ENCODE data around the gene NACC1.
A peak's percentile ranks its signal among the peaks of the same experiment; 100 is the strongest.
"Not testable (repeated sequence)": the region's sequence is repeated elsewhere in the genome, so short reads cannot be mapped to it uniquely, and the experiment has no call there.

Gene NACC1

DNA sequence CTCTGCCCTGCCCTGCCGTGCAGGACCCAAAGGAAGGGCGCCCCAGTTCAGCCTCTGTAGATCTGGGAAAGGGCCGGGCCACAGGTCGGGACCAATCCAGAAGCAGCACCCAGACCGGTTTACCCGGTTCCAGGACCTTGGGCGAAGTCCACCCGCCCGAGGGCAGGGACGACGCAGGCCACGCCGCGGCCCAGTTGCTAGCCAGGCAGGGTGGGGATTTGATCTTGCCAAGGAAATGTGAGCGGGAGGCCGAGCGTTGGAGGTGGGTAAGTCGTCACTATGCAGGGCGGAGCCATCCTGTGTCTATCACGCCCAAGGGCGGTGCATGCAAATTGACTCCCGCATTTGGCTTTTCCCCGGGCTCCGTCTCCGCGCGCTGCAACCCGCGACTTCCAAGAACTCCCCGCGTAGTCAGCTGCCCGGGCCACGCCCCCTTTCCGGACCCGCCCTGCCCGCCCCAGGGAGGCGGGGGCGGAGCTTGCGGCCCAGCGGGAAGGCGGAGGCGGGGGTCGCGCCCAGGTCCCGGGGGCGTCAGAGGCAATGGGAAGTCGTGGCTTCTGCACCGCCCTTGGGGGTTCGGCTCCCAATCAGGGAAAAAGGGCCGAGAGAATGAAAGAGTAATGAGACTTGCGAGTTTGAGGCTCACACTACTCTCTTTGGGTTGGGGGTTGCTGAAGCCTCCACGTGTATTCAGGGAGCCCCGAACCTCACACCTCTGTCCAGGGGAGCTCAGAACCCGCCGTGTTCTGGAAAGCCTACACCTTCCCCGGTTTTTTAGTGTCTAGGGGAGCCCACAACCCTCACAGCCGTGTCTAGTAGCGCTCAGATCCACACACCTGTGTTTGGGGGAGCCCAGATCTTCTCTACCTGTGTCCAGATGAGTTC, 44.9 kb downstream of the NACC1 start:
- peak; percentile 98 to 99 for DNase-seq (ENCODE audit: low read depth in 2 of 2)
- H3K4me3 ChIP-seq (replicated peaks in 1 of 2; ENCODE audit: low read depth in 2 of 2, low read length in 2 of 2), result peak overlapping the region; percentile 17 to 42
- TF ChIP-seq, protein P1, sequence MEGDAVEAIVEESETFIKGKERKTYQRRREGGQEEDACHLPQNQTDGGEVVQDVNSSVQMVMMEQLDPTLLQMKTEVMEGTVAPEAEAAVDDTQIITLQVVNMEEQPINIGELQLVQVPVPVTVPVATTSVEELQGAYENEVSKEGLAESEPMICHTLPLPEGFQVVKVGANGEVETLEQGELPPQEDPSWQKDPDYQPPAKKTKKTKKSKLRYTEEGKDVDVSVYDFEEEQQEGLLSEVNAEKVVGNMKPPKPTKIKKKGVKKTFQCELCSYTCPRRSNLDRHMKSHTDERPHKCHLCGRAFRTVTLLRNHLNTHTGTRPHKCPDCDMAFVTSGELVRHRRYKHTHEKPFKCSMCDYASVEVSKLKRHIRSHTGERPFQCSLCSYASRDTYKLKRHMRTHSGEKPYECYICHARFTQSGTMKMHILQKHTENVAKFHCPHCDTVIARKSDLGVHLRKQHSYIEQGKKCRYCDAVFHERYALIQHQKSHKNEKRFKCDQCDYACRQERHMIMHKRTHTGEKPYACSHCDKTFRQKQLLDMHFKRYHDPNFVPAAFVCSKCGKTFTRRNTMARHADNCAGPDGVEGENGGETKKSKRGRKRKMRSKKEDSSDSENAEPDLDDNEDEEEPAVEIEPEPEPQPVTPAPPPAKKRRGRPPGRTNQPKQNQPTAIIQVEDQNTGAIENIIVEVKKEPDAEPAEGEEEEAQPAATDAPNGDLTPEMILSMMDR (IDR thresholded peaks at IDR 0.05; ENCODE audit: low read depth, low read length), result no peak

GRCh38 chr19:13163609-13164342, 45.7 kb downstream of the NACC1 start:
- TF ChIP-seq, protein P1 (IDR thresholded peaks at IDR 0.05; ENCODE audit: low read depth, low read length), result no peak
- peak; percentile 85 to 95 for DNase-seq (ENCODE audit: low read depth in 2 of 2)
- H3K4me3 ChIP-seq (replicated peaks in 1 of 2; ENCODE audit: low read depth in 2 of 2, low read length in 2 of 2), result peak overlapping the region; percentile 17 to 33

- TF ChIP-seq, protein P1 (IDR thresholded peaks at IDR 0.05; ENCODE audit: low read depth, low read length), result no peak
- DNase-seq (ENCODE audit: low read depth in 2 of 2), result peak; percentile 72 to 96
- peak overlapping the region; percentile 0 to 15 for H3K4me3 ChIP-seq (replicated peaks in 1 of 2; ENCODE audit: low read depth in 2 of 2, low read length in 2 of 2)
Measured at GRCh38 chr19:13164343-13165161, 46.5 kb downstream of the NACC1 start.

DNA sequence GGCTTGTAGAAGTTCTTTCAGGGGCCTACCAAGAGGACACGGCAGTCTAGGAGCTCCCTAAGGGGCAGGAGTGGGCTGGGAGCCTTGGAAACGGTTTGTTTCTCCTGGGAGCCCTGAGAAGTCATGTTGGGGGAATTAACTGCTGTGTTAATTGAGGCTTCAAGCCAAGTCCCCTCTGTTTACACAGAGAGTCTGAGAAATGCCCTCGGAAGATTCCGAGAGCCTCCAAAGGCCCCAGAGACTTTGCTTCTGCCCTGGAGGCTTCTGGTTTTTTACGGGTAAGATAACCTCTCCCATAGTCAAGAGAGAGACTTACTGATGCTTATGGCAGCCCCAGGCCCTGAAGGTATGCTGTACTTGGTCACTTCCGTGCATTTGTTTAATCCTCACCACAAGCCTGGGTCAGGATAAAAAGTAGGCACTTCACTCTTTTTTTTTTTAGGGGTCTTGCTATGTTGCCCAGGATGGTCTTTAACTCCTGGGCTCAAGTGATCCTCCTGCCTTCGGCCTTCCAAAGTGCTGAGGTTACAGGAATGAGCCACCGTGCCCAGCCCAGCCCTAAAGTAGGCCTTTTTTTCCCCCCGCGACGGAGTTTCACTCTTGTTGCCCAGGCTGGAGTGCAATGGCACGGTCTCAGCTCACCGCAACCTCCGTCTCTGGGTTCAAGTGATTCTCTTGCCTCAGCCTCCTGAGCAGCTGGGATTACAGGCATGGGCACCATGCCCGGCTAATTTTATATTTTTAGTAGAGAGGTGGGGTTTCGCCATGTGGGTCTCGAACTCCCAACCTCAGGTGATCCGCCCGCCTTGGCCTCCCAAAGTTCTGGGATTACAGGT, 47.3 kb downstream of the NACC1 start:
- TF ChIP-seq, protein P1 (IDR thresholded peaks at IDR 0.05; ENCODE audit: low read depth, low read length), result no peak
- H3K4me3 ChIP-seq (replicated peaks in 1 of 2; ENCODE audit: low read depth in 2 of 2, low read length in 2 of 2), result no peak overlapping the region
- DNase-seq (ENCODE audit: low read depth in 2 of 2), result peak; percentile 50 to 51

DNA sequence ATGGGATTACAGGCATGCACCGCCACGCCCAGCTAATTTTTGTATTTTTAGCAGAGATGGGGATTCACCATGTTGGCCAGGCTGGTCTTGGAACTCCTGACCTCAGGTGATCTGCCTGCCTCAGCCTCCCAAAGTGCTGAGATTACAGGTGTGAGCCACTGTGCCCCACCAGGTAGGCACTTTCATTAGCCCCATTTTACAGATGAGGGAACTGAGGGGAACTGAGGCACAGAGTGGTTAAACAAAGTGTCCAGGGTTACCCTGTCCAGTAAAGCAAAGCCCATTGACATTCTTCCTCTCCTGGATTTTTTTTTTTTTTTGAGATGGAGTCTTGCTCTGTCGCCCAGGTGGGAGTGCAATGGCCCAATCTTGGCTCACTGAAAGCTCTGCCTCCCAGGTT, 48.1 kb downstream of the NACC1 start:
- DNase-seq (ENCODE audit: low read depth in 2 of 2); H3K4me3 ChIP-seq (replicated peaks in 1 of 2; ENCODE audit: low read depth in 2 of 2, low read length in 2 of 2): not testable (repeated sequence)

GRCh38 chr19:13169769-13170168, 51.7 kb downstream of the NACC1 start:
- TF ChIP-seq, protein P1 (IDR thresholded peaks at IDR 0.05; ENCODE audit: low read depth, low read length), result no peak
- H3K4me3 ChIP-seq (replicated peaks in 1 of 2; ENCODE audit: low read depth in 2 of 2, low read length in 2 of 2), result no peak overlapping the region
- peak; percentile 18 to 51 for DNase-seq (ENCODE audit: low read depth in 2 of 2)
